Hematopoietic multipotent progenitor cell treated with erythropoietin and hydrocortisone succinate and interleukin-3 and kit ligand, for 6 days (in vitro differentiated cells): ENCODE data around the gene SNRPD3.
"Not testable (repeated sequence)": the region's sequence is repeated elsewhere in the genome, so short reads cannot be mapped to it uniquely, and the experiment has no call there.

ENCODE experiments used
- DNase-seq: peaks from one replicate; pipeline ENCODE4 v3.0.0-alpha.2; 2015

SNRPD3 gene

GRCh38 chr22:24555165-24556039, at the start of gene SNRPD3:
Gene SNRPD3, plus strand, starts transcription at chr22:24555999. Its CDS starts 1,676 bp downstream, at chr22:24557675.
- DNase-seq, result peak; percentile 99

GRCh38 chr22:24506802-24507438, 48.9 kb upstream of the SNRPD3 start:
- DNase-seq, result no peak

GRCh38 chr22:24507716-24508115, 48.1 kb upstream of the SNRPD3 start:
- DNase-seq, result no peak

- DNase-seq, result peak; percentile 93
Observed at GRCh38 chr22:24510637-24511625, 44.9 kb upstream of the SNRPD3 start.

GRCh38 chr22:24512043-24512442, 43.8 kb upstream of the SNRPD3 start:
- peak; percentile 68 for DNase-seq

- DNase-seq, result no peak
Observed at GRCh38 chr22:24513378-24514240, 42.2 kb upstream of the SNRPD3 start.

GRCh38 chr22:24514241-24515026, 41.4 kb upstream of the SNRPD3 start:
- no peak for DNase-seq

- no peak for DNase-seq
Observed at GRCh38 chr22:24515027-24515338, 40.8 kb upstream of the SNRPD3 start.

GRCh38 chr22:24516301-24516737, 39.5 kb upstream of the SNRPD3 start:
- DNase-seq, result peak; percentile 39

- no peak for DNase-seq
Observed at GRCh38 chr22:24517446-24517845, 38.4 kb upstream of the SNRPD3 start.

GRCh38 chr22:24518228-24518627, 37.6 kb upstream of the SNRPD3 start:
- no peak for DNase-seq

GRCh38 chr22:24518771-24519485, 36.9 kb upstream of the SNRPD3 start:
- no peak for DNase-seq

- no peak for DNase-seq
Observed at GRCh38 chr22:24519496-24519895, 36.3 kb upstream of the SNRPD3 start.

GRCh38 chr22:24521791-24522245, 34.0 kb upstream of the SNRPD3 start:
- peak; percentile 79 for DNase-seq

GRCh38 chr22:24523873-24524272, 31.9 kb upstream of the SNRPD3 start:
- no peak for DNase-seq

- DNase-seq, result peak; percentile 92
Observed at GRCh38 chr22:24525416-24526037, 30.3 kb upstream of the SNRPD3 start.

- DNase-seq, result no peak
Observed at GRCh38 chr22:24526191-24526590, 29.6 kb upstream of the SNRPD3 start.

- DNase-seq, result no peak
Observed at GRCh38 chr22:24529898-24530297, 25.9 kb upstream of the SNRPD3 start.

GRCh38 chr22:24530968-24531367, 24.8 kb upstream of the SNRPD3 start:
- DNase-seq, result not testable (repeated sequence)

GRCh38 chr22:24532075-24532474, 23.7 kb upstream of the SNRPD3 start:
- DNase-seq, result no peak
